Liver (tissue), 9 donors: ENCODE results near the gene RTL9. TPM values are rescaled to one million over a fixed set of nuclear protein-coding genes. Genes with fewer than 3 reads are reported as not detected.
"Not testable (repeated sequence)": the region's sequence is repeated elsewhere in the genome, so short reads cannot be mapped to it uniquely, and the experiment has no call there.

Source experiments
- DNase-seq: peaks from one replicate; pipeline ENCODE4 v3.0.0-alpha.2; 2017; ENCODE audit warnings: low spot score
- H3K27ac ChIP-seq, 2 donors: one replicate each; pipeline ENCODE4 v1.7.0; 2013; ENCODE audit warnings: inconsistent platforms in 2 of 2, low read length in 2 of 2, control low read depth in 1 of 2, low read depth in 1 of 2, mild to moderate bottlenecking in 1 of 2
- H3K27me3 ChIP-seq, 4 donors: one replicate each; pipeline versions ENCODE4 v1.6.1 to v1.7.0; 2013; ENCODE audit warnings: low read length in 3 of 4, inconsistent platforms in 1 of 4, mild to moderate bottlenecking in 1 of 4, moderate library complexity in 1 of 4; ENCODE audit not compliant: control insufficient read depth in 4 of 4, insufficient read depth in 4 of 4
- H3K36me3 ChIP-seq, 4 donors: one replicate each; pipeline versions ENCODE4 v1.6.1 to v1.7.0; 2013; ENCODE audit warnings: low read length in 3 of 4, mild to moderate bottlenecking in 3 of 4, low read depth in 1 of 4, moderate library complexity in 1 of 4; ENCODE audit not compliant: control insufficient read depth in 4 of 4, insufficient read depth in 3 of 4
- H3K4me1 ChIP-seq, 4 donors: one replicate each; pipeline versions ENCODE4 v1.6.1 to v1.7.0; 2013; ENCODE audit warnings: low read length in 3 of 4, mild to moderate bottlenecking in 3 of 4, moderate library complexity in 1 of 4; ENCODE audit not compliant: control insufficient read depth in 4 of 4, insufficient read depth in 4 of 4
- H3K4me3 ChIP-seq, 3 donors: one replicate each; pipeline versions ENCODE4 v1.6.1 to v1.7.0; 2013; ENCODE audit warnings: low read length in 3 of 3, control low read depth in 1 of 3, low read depth in 1 of 3, mild to moderate bottlenecking in 1 of 3
- H3K9ac ChIP-seq, 2 donors: one replicate each; pipeline ENCODE4 v1.7.0; 2013; ENCODE audit warnings: low read length in 2 of 2, mild to moderate bottlenecking in 2 of 2, moderate library complexity in 2 of 2, control low read depth in 1 of 2, low read depth in 1 of 2
- H3K9me3 ChIP-seq, 4 donors: one replicate each; pipeline versions ENCODE4 v1.6.1 to v1.7.0; 2013; ENCODE audit warnings: low read length in 3 of 4; ENCODE audit not compliant: control insufficient read depth in 4 of 4
- EGR1 ChIP-seq, 2 donors: IDR thresholded peaks; 2 replicates each; pipeline ENCODE4 v1.6.1; 2016 to 2018; ENCODE audit warnings: antibody characterized with exemption in 2 of 2, low read depth in 2 of 2
- FOXA1 ChIP-seq: IDR thresholded peaks from 2 replicates; pipeline ENCODE4 v1.6.1; 2016; ENCODE audit warnings: antibody characterized with exemption
- FOXA2 ChIP-seq: IDR thresholded peaks from 2 replicates; pipeline ENCODE4 v1.6.1; 2016; ENCODE audit warnings: antibody characterized with exemption
- GABPA ChIP-seq, 2 donors: IDR thresholded peaks in 1 of 2; conservative IDR thresholded peaks in 1 of 2; 2 replicates each; pipeline ENCODE4 v1.6.1; 2016; ENCODE audit warnings: antibody characterized with exemption in 2 of 2, mild to moderate bottlenecking in 1 of 2, moderate library complexity in 1 of 2
- HNF4A ChIP-seq, 2 donors: conservative IDR thresholded peaks; 2 replicates each; pipeline ENCODE4 v1.6.1; 2016; ENCODE audit warnings: antibody characterized with exemption in 2 of 2, mild to moderate bottlenecking in 2 of 2
- HNF4G ChIP-seq: IDR thresholded peaks from 2 replicates; pipeline ENCODE4 v1.6.1; 2016; ENCODE audit warnings: antibody characterized with exemption
- NR2F2 ChIP-seq: IDR thresholded peaks from 2 replicates; pipeline ENCODE4 v1.6.1; 2016; ENCODE audit warnings: antibody characterized with exemption
- RAD21 ChIP-seq, 2 donors: IDR thresholded peaks; 2 replicates each; pipeline ENCODE4 v1.6.1; 2016; ENCODE audit warnings: antibody characterized with exemption in 2 of 2, mild to moderate bottlenecking in 2 of 2
- RXRA ChIP-seq, 2 donors: IDR thresholded peaks; 2 replicates each; pipeline ENCODE4 v1.6.1; 2017 to 2018; ENCODE audit warnings: antibody characterized with exemption in 2 of 2, mild to moderate bottlenecking in 1 of 2
- SP1 ChIP-seq: IDR thresholded peaks from 2 replicates; pipeline ENCODE4 v1.6.1; 2018; ENCODE audit warnings: antibody characterized with exemption, mild to moderate bottlenecking
- TAF1 ChIP-seq: conservative IDR thresholded peaks from 2 replicates; pipeline ENCODE4 v1.6.1; 2016; ENCODE audit warnings: antibody characterized with exemption, mild to moderate bottlenecking
- YY1 ChIP-seq: IDR thresholded peaks from 2 replicates; pipeline ENCODE4 v1.6.1; 2016; ENCODE audit warnings: antibody characterized with exemption, mild to moderate bottlenecking
- WGBS: extraction: QIAGEN DNeasy Blood & Tissue Kit; methylation state at CpG from one replicate; pipeline ENCODE4 v1.1.7; 2013; 5-methylcytosine and 5-hydroxymethylcytosine counted together
- polyA plus RNA-seq, 2 donors: library from polyadenylated mRNA; stranded (reverse) in 1 of 2; unstranded in 1 of 2; fragments of 200-250 nt in 1 of 2; fragments of >200 nt in 1 of 2; fragmentation: Nextera tagmentation in 1 of 2; extraction: Ambion mirVana in 1 of 2; gene quantifications; one replicate each; pipeline versions ENCODE4 v1.2.1 to v1.2.3, GENCODE V29; 2013 to 2015
- total RNA-seq, 2 donors: library from RNA; depleted of rRNA; stranded (reverse); fragments of >200 nt; gene quantifications; one replicate each; pipeline ENCODE4 v1.2.3, GENCODE V29; 2014
- TF ChIP-seq, protein P1 (sequence below): fragments of 150-350 bp; IDR thresholded peaks from 2 replicates; pipeline ENCODE4 v1.5.1; 2017; ENCODE audit warnings: improper control_type of control experiment, low read depth, low read length; ENCODE audit not compliant: missing input control
- TF ChIP-seq, protein P2 (sequence below): IDR thresholded peaks from 2 replicates; pipeline ENCODE4 v1.6.1; 2016; ENCODE audit warnings: antibody characterized with exemption, mild to moderate bottlenecking
- donor health status: healthy.
- donor health status: healthy.
- donor health status: healthy.
- donor health status: healthy.
- donor health status: healthy.

The RTL9 gene
- total and polyA plus RNA-seq, 4 donors = 0.05 to 0.37 (median 0.25) TPM; not detected in 1

DNA sequence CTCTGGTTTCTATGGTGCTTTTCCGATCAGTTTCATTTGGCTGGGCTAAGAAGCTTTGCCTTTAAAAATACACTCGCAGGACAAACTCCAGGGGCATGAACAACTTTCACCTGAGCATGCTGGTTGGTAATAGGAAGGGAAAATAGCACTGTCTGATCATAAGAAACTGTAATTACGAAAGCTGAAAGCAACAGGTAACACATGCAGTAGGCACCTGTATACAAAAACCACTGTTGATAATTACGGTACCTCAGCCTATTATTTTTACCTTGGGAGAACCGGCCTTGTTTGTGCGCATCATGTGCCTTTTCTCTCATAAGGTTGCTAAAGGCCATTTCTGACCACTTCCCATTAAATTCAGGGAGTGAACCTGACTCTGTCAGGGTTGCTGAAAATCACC lies 45.7 kb downstream of the RTL9 start:
- TF ChIP-seq SP1 (no peak), HNF4A (conservative IDR thresholded peaks at IDR 0.05) (no peak), YY1 (no peak), RXRA (IDR thresholded peaks at IDR 0.05) (no peak), HNF4G (no peak)
- TF ChIP-seq, protein P1, sequence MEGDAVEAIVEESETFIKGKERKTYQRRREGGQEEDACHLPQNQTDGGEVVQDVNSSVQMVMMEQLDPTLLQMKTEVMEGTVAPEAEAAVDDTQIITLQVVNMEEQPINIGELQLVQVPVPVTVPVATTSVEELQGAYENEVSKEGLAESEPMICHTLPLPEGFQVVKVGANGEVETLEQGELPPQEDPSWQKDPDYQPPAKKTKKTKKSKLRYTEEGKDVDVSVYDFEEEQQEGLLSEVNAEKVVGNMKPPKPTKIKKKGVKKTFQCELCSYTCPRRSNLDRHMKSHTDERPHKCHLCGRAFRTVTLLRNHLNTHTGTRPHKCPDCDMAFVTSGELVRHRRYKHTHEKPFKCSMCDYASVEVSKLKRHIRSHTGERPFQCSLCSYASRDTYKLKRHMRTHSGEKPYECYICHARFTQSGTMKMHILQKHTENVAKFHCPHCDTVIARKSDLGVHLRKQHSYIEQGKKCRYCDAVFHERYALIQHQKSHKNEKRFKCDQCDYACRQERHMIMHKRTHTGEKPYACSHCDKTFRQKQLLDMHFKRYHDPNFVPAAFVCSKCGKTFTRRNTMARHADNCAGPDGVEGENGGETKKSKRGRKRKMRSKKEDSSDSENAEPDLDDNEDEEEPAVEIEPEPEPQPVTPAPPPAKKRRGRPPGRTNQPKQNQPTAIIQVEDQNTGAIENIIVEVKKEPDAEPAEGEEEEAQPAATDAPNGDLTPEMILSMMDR = no peak
- Histone ChIP-seq H3K36me3 (no peaks in the 10 kb centered on the region), H3K4me1 (no peaks in the 10 kb centered on the region), H3K27ac (no peak overlapping the region), H3K4me3 (no peak overlapping the region), H3K9me3 (no peaks in the 10 kb centered on the region), H3K9ac (no peak overlapping the region), H3K27me3 (no peaks in the 10 kb centered on the region)
- WGBS = 92% methylated on average over 6 of the region's 6 CpGs
- no peak for DNase-seq

DNA sequence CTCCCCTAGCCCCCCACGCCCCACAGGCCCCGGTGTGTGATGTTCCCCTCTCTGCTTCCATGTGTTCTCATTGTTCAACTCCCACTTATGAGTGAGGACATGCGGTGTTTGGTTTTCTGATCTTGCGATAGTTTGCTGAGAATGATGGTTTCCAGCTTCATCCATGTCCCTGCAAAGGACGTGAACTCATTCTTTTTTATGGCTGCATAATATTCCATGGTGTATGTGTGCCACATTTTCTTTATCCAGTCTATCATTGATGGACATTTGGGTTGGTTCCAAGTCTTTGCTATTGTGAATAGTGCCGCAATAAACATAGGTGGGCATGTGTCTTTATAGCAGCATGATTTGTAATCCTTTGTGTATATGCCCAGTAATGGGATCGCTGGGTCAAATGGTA lies 47.6 kb downstream of the RTL9 start:
- not testable (repeated sequence) for H3K4me1 ChIP-seq, H3K27ac ChIP-seq, H3K9ac ChIP-seq, H3K36me3 ChIP-seq, DNase-seq, H3K9me3 ChIP-seq, H3K4me3 ChIP-seq, H3K27me3 ChIP-seq
- WGBS = 98% methylated on average over 7 of the region's 7 CpGs

DNA sequence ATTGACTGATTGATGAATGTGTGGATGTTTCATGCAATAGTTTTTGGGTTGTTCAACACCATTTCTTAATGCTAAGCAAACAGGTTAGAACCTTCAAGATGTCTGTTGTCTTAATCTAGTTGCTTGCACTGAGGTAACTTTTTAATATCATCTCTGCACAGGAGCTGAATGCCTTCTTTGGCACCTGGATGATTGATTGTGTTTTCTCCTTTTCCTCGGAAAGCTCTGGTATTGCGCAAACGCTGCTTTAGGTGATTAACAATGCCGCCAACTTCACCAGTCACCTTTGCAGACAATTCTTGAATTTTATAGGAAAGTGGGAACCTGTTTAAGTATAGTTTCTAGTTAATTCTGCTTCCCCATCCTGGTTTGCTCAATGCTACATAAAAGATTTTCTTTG lies 48.2 kb downstream of the RTL9 start:
- H3K27ac ChIP-seq = no peak overlapping the region
- no peak for DNase-seq
- H3K4me1 ChIP-seq = no peaks in the 10 kb centered on the region
- H3K27me3 ChIP-seq = no peaks in the 10 kb centered on the region
- 78% methylated on average over 4 of the region's 4 CpGs for WGBS
- no peak overlapping the region for H3K4me3 ChIP-seq
- H3K9ac ChIP-seq = no peak overlapping the region
- H3K36me3 ChIP-seq = no peaks in the 10 kb centered on the region
- no peaks in the 10 kb centered on the region for H3K9me3 ChIP-seq
- TF ChIP-seq GABPA (IDR thresholded peaks at IDR 0.05 in 1 of 2, conservative IDR thresholded peaks at IDR 0.05 in 1 of 2) = no peak
- no peak for TF ChIP-seq FOXA1
- TF ChIP-seq RAD21 (IDR thresholded peaks at IDR 0.05) = no peak
- TF ChIP-seq NR2F2 = no peak
- TF ChIP-seq, protein P2, sequence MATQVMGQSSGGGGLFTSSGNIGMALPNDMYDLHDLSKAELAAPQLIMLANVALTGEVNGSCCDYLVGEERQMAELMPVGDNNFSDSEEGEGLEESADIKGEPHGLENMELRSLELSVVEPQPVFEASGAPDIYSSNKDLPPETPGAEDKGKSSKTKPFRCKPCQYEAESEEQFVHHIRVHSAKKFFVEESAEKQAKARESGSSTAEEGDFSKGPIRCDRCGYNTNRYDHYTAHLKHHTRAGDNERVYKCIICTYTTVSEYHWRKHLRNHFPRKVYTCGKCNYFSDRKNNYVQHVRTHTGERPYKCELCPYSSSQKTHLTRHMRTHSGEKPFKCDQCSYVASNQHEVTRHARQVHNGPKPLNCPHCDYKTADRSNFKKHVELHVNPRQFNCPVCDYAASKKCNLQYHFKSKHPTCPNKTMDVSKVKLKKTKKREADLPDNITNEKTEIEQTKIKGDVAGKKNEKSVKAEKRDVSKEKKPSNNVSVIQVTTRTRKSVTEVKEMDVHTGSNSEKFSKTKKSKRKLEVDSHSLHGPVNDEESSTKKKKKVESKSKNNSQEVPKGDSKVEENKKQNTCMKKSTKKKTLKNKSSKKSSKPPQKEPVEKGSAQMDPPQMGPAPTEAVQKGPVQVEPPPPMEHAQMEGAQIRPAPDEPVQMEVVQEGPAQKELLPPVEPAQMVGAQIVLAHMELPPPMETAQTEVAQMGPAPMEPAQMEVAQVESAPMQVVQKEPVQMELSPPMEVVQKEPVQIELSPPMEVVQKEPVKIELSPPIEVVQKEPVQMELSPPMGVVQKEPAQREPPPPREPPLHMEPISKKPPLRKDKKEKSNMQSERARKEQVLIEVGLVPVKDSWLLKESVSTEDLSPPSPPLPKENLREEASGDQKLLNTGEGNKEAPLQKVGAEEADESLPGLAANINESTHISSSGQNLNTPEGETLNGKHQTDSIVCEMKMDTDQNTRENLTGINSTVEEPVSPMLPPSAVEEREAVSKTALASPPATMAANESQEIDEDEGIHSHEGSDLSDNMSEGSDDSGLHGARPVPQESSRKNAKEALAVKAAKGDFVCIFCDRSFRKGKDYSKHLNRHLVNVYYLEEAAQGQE = no peak
- TF ChIP-seq YY1 = no peak
- TF ChIP-seq FOXA2 = no peak
- no peak for TF ChIP-seq HNF4G
- no peak for TF ChIP-seq EGR1 (IDR thresholded peaks at IDR 0.05; ENCODE audit: low read depth in 2 of 2)
- TF ChIP-seq TAF1 = no peak
